GM21717 (cell line): ENCODE data around the gene GRHPR.
"Not testable (repeated sequence)": the region's sequence is repeated elsewhere in the genome, so short reads cannot be mapped to it uniquely, and the experiment has no call there.

ENCODE experiments used
- ATAC-seq: cut with Tn5 transposase; IDR thresholded peaks from one replicate; pipeline ENCODE4 v1.9.1; 2021; ENCODE audit warnings: mild to moderate bottlenecking, moderate library complexity; ENCODE audit not compliant: unreplicated experiment

GRHPR gene

GRCh38 chr9:37422289-37423104, at the start of gene GRHPR:
Gene GRHPR, plus strand, starts transcription at chr9:37422696. Its CDS starts 55 bp downstream, at chr9:37422751.
- peak; percentile 95 for ATAC-seq

GRCh38 chr9:37372839-37373238, 49.7 kb upstream of the GRHPR start:
- ATAC-seq, result no peak

DNA sequence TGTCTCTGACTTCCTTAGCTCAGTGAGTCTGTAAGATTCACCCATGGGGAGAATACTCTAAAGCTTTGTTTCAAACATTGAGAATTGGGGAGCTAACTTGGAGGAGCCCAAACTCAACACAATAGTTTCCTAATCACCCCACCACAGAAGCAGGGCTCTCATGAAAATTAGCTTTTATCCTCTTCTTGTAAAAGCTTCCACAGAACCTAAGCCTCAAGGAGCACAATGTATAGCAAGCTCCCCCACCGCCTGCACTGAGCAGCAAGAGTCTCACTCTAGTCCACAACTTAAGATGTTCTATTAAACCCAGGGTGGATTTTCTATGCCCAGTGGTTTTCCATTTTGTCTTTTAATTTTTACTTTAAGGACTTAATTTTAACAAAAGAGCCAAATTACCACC, 48.9 kb upstream of the GRHPR start:
- no peak for ATAC-seq

GRCh38 chr9:37374892-37375291, 47.6 kb upstream of the GRHPR start:
- ATAC-seq, result no peak

- no peak for ATAC-seq
Observed at GRCh38 chr9:37377688-37378612, 44.5 kb upstream of the GRHPR start.

GRCh38 chr9:37378613-37379004, 43.9 kb upstream of the GRHPR start:
- ATAC-seq, result no peak

GRCh38 chr9:37379835-37380234, 42.7 kb upstream of the GRHPR start:
- ATAC-seq, result no peak

GRCh38 chr9:37380570-37380969, 41.9 kb upstream of the GRHPR start:
- ATAC-seq, result no peak

DNA sequence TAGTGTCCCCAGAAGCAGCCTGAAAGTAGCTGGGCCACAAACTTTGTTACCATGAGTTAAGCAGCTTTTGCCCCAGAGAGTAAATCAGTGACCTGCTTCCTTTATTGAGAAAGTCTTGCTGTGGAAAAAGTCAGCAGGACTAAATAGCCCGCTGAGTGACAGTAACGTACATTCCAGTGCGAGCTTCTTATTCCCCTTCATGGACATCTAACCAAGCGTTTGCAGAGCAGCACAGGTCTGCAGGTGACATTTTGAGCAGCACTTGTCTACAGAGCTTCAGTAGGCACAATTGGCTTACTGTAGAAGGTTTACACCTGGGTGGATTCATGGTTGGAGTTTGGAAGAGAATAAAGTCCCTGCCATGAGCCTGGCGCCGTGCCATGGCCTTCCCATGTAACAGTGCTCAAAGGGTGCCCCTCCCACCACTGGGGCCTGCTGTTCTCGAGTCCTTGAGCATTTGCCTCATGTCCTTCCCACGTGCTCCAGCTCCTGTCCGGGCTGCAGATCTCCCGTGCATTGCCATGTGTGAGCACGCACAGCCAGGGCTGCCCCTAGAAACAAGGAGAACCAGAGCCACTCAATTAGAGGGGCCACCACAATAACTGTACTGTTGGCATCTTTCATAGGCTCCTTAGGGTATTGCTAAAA, 41.3 kb upstream of the GRHPR start:
- no peak for ATAC-seq

- peak; percentile 35 for ATAC-seq
Observed at GRCh38 chr9:37382161-37382981, 40.1 kb upstream of the GRHPR start.

- ATAC-seq, result peak; percentile 18
Observed at GRCh38 chr9:37382982-37383357, 39.5 kb upstream of the GRHPR start.

DNA sequence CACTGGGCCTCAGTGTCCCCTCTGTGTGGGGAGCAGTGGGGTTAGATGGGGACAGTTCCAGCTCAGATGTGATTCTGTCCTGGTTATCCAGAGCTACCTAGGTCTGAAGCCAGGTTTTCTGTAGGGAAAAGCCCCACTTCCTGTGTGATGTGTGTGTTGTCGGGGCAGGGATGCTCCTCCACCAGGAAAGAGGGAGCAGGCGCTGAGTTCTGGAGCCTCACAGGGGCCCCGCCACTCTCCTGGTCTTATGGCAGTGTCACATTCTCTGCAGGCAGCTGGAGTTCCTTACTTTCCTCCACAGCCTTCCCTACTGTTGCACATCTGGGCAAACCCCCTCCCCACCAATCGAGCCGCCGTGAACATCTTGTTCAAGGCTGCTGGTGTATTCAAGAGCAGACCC, 39.1 kb upstream of the GRHPR start:
- no peak for ATAC-seq

- no peak for ATAC-seq
Observed at GRCh38 chr9:37383876-37384746, 38.4 kb upstream of the GRHPR start.

DNA sequence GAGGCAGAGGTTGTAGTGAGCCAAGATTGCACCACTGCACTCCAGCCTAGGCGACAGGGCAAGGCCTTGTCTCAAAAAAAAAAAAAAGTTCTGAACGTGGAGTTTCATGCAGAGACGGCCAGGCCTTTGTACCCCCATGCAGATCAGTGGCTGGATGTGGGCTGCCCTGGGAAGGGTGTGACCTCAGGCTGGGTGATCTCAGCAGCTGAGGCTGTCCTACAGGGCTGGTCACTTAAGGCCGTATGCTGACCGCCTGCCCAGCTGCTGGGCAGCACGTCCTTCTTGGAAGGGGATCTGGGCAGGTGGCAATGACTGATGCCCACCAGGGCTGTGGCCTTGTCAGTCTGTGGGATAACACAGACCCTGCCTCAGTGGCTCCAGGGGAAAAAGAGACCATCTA, 37.2 kb upstream of the GRHPR start:
- ATAC-seq, result no peak

- no peak for ATAC-seq
Observed at GRCh38 chr9:37386988-37387387, 35.5 kb upstream of the GRHPR start.

- peak; percentile 74 for ATAC-seq
Observed at GRCh38 chr9:37390759-37391158, 31.7 kb upstream of the GRHPR start.

DNA sequence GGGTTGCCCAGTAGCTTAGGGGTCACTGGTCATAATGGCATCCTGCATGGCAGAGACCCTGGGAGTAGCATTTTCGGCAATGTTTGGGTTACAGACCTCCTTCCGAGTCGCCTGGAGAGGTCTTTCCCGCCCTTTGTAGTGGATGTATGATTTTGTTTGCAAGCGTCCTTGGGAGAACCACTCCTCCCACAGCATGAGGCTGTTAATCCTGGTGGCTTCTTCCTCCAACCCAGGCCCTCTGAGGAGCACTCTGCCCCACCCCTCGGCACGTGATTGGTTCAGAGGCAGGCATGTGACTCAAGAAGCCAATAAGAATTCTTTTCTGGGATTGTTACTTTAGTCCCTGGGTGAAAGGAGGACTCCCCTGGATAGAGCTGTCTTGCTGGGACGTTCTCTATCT, 30.2 kb upstream of the GRHPR start:
- no peak for ATAC-seq

DNA sequence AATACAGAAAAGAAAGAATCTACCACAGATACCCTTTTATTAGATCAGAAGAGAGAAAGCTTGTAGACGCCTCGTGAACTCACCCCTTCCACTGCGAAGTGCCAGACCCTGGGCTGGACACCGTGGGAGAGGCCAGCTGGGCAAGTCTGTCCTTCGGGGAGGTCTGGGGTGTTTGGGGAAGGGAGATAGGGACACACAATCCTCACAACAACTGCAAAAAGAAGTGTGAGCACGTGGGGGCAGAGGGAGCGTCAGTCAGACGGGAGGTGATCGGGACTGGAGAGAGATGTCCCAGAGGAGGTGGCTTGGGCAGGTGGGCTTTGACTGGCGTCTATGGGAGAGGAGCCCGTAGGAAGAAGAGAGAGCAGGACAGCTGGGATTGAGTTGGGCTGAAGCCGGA, 27.3 kb upstream of the GRHPR start:
- ATAC-seq, result no peak

- no peak for ATAC-seq
Observed at GRCh38 chr9:37395663-37396062, 26.8 kb upstream of the GRHPR start.

- ATAC-seq, result not testable (repeated sequence)
Observed at GRCh38 chr9:37397948-37398347, 24.5 kb upstream of the GRHPR start.
